SIG-M5 (cell line): ENCODE results near the gene POFUT2.

Source experiments
- DNase-seq: peaks from one replicate; lab custom pipeline; 2025; lab: John Stamatoyannopoulos, UW

POFUT2 gene

GRCh38 chr21:45282283-45283034 lies 5.2 kb downstream of the POFUT2 start:
- no peak for DNase-seq

- DNase-seq: no peak
Observed at GRCh38 chr21:45281411-45282282, 6.0 kb downstream of the POFUT2 start.

GRCh38 chr21:45280969-45281368 lies 6.7 kb downstream of the POFUT2 start:
- DNase-seq: no peak

GRCh38 chr21:45280178-45280821 lies 7.4 kb downstream of the POFUT2 start:
- no peak for DNase-seq

- DNase-seq: no peak
Observed at GRCh38 chr21:45279446-45280177, 8.1 kb downstream of the POFUT2 start.

- DNase-seq: no peak
Observed at GRCh38 chr21:45278156-45278911, 9.4 kb downstream of the POFUT2 start.

- no peak for DNase-seq
Observed at GRCh38 chr21:45277101-45278045, 10.3 kb downstream of the POFUT2 start.

- no peak for DNase-seq
Observed at GRCh38 chr21:45276596-45276995, 11.1 kb downstream of the POFUT2 start.

GRCh38 chr21:45270306-45270821 lies 17.3 kb downstream of the POFUT2 start:
- DNase-seq: no peak

- DNase-seq: no peak
Observed at GRCh38 chr21:45269861-45270260, 17.8 kb downstream of the POFUT2 start.

- DNase-seq: no peak
Observed at GRCh38 chr21:45267390-45267760, 20.3 kb downstream of the POFUT2 start.

GRCh38 chr21:45266518-45267389 lies 20.9 kb downstream of the POFUT2 start:
- DNase-seq: no peak

GRCh38 chr21:45265721-45266517 lies 21.8 kb downstream of the POFUT2 start:
- DNase-seq: no peak

GRCh38 chr21:45264912-45265515 lies 22.7 kb downstream of the POFUT2 start:
- DNase-seq: no peak

- no peak for DNase-seq
Observed at GRCh38 chr21:45264146-45264911, 23.4 kb downstream of the POFUT2 start.

- DNase-seq: no peak
Observed at GRCh38 chr21:45263534-45263933, 24.2 kb downstream of the POFUT2 start.

GRCh38 chr21:45262616-45263015 lies 25.1 kb downstream of the POFUT2 start:
- DNase-seq: no peak
